ENCODE measurements around the gene ARHGEF37. TPM values are rescaled to one million over a fixed set of nuclear protein-coding genes. Genes with fewer than 3 reads are reported as not detected.
A peak's percentile ranks its signal among the peaks of the same experiment; 100 is the strongest.

ARHGEF37 gene
- total RNA-seq, 1 donor from 2014 or later: 17.7 TPM

DNA sequence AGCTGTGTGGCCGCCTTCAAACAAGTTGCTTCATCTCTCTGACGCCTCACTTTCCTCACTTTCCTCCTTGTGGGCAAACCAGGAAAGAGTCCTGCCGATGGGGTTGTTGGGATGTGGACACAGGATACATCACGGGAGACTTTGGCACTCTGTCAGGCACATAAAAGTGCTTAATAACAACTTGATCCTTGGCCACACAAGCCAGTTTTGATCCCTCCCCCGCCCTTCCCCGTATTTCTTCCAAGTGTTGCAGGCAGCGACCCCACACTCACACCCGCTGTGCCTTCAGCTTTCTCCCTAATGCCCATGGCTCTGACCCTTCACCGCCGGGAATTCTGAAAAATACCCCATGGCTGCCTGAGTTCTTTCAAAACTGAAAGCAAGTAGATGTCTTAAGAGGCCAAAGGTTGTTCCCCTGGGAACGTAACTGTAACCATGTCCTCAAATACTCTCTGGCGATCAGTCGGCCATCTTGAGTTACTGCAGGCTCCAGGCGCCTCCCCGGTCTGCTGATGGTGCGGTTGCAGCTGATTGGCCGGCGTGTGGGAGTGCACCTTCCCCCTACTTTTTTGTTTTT is 59.8 kb downstream of the ARHGEF37 start:
- Histone ChIP-seq H3K9me3 (no peaks in the 10 kb centered on the region), H3K36me3 (no peaks in the 10 kb centered on the region), H3K4me3 (peak overlapping the region; percentile 8 to 23), H3K4me1 (peaks cover 18% of the 10 kb centered on the region), H3K27ac (peak overlapping the region; percentile 46), H3K27me3 (no peaks in the 10 kb centered on the region)
- no peak for TF ChIP-seq POLR2A (IDR thresholded peaks at IDR 0.05)
- TF ChIP-seq POLR2AphosphoS5 (IDR thresholded peaks at IDR 0.05; ENCODE audit: insufficient read depth in 1 of 2, low read depth in 1 of 2): peak in 1 of 2 donors; percentile 41
- intact Hi-C loops (cut with DNase I): no loop called here
- no peak for DNase-seq (ENCODE audit: extremely low spot score in 2 of 2)

GRCh38 chr5:149641600-149641999 is 60.3 kb downstream of the ARHGEF37 start:
- Histone ChIP-seq H3K4me3 (no peak overlapping the region), H3K36me3 (no peaks in the 10 kb centered on the region), H3K27ac (peak overlapping the region; percentile 46), H3K4me1 (peaks cover 18% of the 10 kb centered on the region), H3K27me3 (no peaks in the 10 kb centered on the region), H3K9me3 (no peaks in the 10 kb centered on the region)
- intact Hi-C loops (cut with DNase I): no loop called here
- TF ChIP-seq POLR2AphosphoS5 (IDR thresholded peaks at IDR 0.05; ENCODE audit: insufficient read depth in 1 of 2, low read depth in 1 of 2) (no peak), POLR2A (IDR thresholded peaks at IDR 0.05) (no peak)
- TF ChIP-seq, protein P1, sequence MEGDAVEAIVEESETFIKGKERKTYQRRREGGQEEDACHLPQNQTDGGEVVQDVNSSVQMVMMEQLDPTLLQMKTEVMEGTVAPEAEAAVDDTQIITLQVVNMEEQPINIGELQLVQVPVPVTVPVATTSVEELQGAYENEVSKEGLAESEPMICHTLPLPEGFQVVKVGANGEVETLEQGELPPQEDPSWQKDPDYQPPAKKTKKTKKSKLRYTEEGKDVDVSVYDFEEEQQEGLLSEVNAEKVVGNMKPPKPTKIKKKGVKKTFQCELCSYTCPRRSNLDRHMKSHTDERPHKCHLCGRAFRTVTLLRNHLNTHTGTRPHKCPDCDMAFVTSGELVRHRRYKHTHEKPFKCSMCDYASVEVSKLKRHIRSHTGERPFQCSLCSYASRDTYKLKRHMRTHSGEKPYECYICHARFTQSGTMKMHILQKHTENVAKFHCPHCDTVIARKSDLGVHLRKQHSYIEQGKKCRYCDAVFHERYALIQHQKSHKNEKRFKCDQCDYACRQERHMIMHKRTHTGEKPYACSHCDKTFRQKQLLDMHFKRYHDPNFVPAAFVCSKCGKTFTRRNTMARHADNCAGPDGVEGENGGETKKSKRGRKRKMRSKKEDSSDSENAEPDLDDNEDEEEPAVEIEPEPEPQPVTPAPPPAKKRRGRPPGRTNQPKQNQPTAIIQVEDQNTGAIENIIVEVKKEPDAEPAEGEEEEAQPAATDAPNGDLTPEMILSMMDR (IDR thresholded peaks at IDR 0.05): no peak
- no peak for DNase-seq (ENCODE audit: extremely low spot score in 2 of 2)

- intact Hi-C loops (cut with DNase I): no loop called here
- no peak overlapping the region for H3K27ac ChIP-seq
- TF ChIP-seq POLR2AphosphoS5 (IDR thresholded peaks at IDR 0.05; ENCODE audit: insufficient read depth in 1 of 2, low read depth in 1 of 2): no peak
- no peak for TF ChIP-seq POLR2A (IDR thresholded peaks at IDR 0.05)
- TF ChIP-seq, protein P1 (IDR thresholded peaks at IDR 0.05): no peak
- peaks cover 18% of the 10 kb centered on the region for H3K4me1 ChIP-seq
- H3K4me3 ChIP-seq: no peak overlapping the region
- H3K27me3 ChIP-seq: no peaks in the 10 kb centered on the region
- DNase-seq (ENCODE audit: extremely low spot score in 2 of 2): no peak
- no peaks in the 10 kb centered on the region for H3K36me3 ChIP-seq
- H3K9me3 ChIP-seq: no peaks in the 10 kb centered on the region
These were observed 62.5 kb downstream of the ARHGEF37 start for GRCh38 chr5:149643781-149644180.

DNA sequence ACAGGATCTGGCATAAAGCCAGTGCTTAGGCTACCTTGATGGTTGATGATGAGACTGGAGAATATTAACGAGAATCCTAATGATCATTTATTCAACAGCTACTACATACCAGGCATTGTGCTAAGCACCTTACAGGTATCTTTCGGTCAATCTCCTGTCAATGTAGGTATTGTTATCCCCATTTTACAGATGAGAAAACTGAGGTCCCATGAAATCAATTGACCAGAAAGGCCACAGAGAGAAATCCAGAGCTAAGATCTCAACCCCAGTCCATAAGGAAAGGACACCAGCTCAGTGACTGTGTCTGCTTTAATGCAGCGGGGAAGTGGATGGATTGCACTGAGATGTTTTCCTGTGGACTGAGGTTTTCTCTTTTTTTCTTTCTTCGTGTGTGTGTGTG is 63.3 kb downstream of the ARHGEF37 start:
- no peak for DNase-seq (ENCODE audit: extremely low spot score in 2 of 2)
- H3K27ac ChIP-seq: no peak overlapping the region
- intact Hi-C loops (cut with DNase I): no loop called here
- no peaks in the 10 kb centered on the region for H3K27me3 ChIP-seq
- no peaks in the 10 kb centered on the region for H3K9me3 ChIP-seq
- H3K4me3 ChIP-seq: no peak overlapping the region
- TF ChIP-seq, protein P1 (IDR thresholded peaks at IDR 0.05): no peak
- no peak for TF ChIP-seq POLR2AphosphoS5 (IDR thresholded peaks at IDR 0.05; ENCODE audit: insufficient read depth in 1 of 2, low read depth in 1 of 2)
- TF ChIP-seq POLR2A (IDR thresholded peaks at IDR 0.05): no peak
- no peaks in the 10 kb centered on the region for H3K36me3 ChIP-seq
- peaks cover 16% of the 10 kb centered on the region for H3K4me1 ChIP-seq

GRCh38 chr5:149645236-149645635 is 63.9 kb downstream of the ARHGEF37 start:
- no peaks in the 10 kb centered on the region for H3K9me3 ChIP-seq
- intact Hi-C loops (cut with DNase I): no loop called here
- no peaks in the 10 kb centered on the region for H3K27me3 ChIP-seq
- no peak for DNase-seq (ENCODE audit: extremely low spot score in 2 of 2)
- H3K4me1 ChIP-seq: peaks cover 10% of the 10 kb centered on the region
- H3K27ac ChIP-seq: no peak overlapping the region
- TF ChIP-seq, protein P1 (IDR thresholded peaks at IDR 0.05): no peak
- TF ChIP-seq POLR2A (IDR thresholded peaks at IDR 0.05) (no peak), POLR2AphosphoS5 (IDR thresholded peaks at IDR 0.05; ENCODE audit: insufficient read depth in 1 of 2, low read depth in 1 of 2) (no peak)
- no peaks in the 10 kb centered on the region for H3K36me3 ChIP-seq
- H3K4me3 ChIP-seq: no peak overlapping the region
